K562 (cell line): ENCODE measurements around the gene RBM19. TPM values are rescaled to one million over a fixed set of nuclear protein-coding genes. Genes with fewer than 3 reads are reported as not detected.
A peak's percentile ranks its signal among the peaks of the same experiment; 100 is the strongest.

ENCODE experiments used
- CCAR2 ChIP-seq: fragments of 200-400 bp; formaldehyde crosslinking; IDR thresholded peaks from 2 replicates; pipeline ENCODE4 v1.6.1; 2017; ENCODE audit warnings: mild to moderate bottlenecking, low read depth, low read length
- CTCFL ChIP-seq: IDR thresholded peaks from 2 replicates; pipeline ENCODE4 v1.6.1; 2011; ENCODE audit warnings: borderline replicate concordance, low read depth, mild to moderate bottlenecking, moderate library complexity, low read length; ENCODE audit not compliant: insufficient read depth, poor library complexity, severe bottlenecking
- JUN ChIP-seq, 2 experiments: sonication (generic) in 1 of 2; formaldehyde crosslinking in 1 of 2; IDR thresholded peaks; 2 replicates each; pipeline versions ENCODE4 v1.6.1 to v1.8.0; 2012 to 2022; ENCODE audit warnings: borderline replicate concordance in 2 of 2, mild to moderate bottlenecking in 2 of 2, improper control_type of control experiment in 1 of 2, low read depth in 1 of 2, low read length in 1 of 2, missing genetic modification reagents in 1 of 2
- MTA3 ChIP-seq: fragments of 450-650 bp; formaldehyde crosslinking; IDR thresholded peaks from 2 replicates; pipeline ENCODE4 v1.6.1; 2017; ENCODE audit warnings: mild to moderate bottlenecking, borderline replicate concordance
- POLR2B ChIP-seq: fragments of 450-650 bp; IDR thresholded peaks from 2 replicates; pipeline ENCODE4 v1.6.1; 2018; ENCODE audit warnings: low read depth; ENCODE audit not compliant: partially characterized antibody
- TCF7 ChIP-seq: sonication (generic); IDR thresholded peaks from 2 replicates; pipeline ENCODE4 v1.6.1; 2016; ENCODE audit warnings: antibody characterized with exemption, borderline replicate concordance
- ZNF146 ChIP-seq: IDR thresholded peaks from one replicate; pipeline ENCODE4 v1.6.1; 2018; ENCODE audit warnings: missing compliant biosample characterization; ENCODE audit not compliant: unreplicated experiment
- ZNF318 ChIP-seq, 2 experiments: fragments of 450-650 bp; IDR thresholded peaks; 2 replicates each; pipeline ENCODE4 v1.6.1; 2016; ENCODE audit warnings: mild to moderate bottlenecking in 2 of 2, borderline replicate concordance in 1 of 2, low read depth in 1 of 2, moderate library complexity in 1 of 2
- ZNF518B ChIP-seq: fragments of 250-450 bp; sonication (Bioruptor Pico); IDR thresholded peaks from 2 replicates; pipeline ENCODE4 v1.5.0; 2021; ENCODE audit warnings: mild to moderate bottlenecking, moderate library complexity
- polyA plus RNA-seq, 8 experiments: library from polyadenylated mRNA; depleted of rRNA in 4 of 8; stranded (reverse) in 5 of 8; unstranded in 3 of 8; fragments of >200 nt; fragmentation: Nextera tagmentation in 2 of 8; fragmentation: Illumina TruSeq in 1 of 8; extraction: Ambion mirVana in 2 of 8; extraction: Trizol in 1 of 8; gene quantifications; 2 replicates each; pipeline versions ENCODE4 v1.2.1 to v1.2.3, GENCODE V29; 2011 to 2014; ENCODE audit warnings: inconsistent platforms in 1 of 8, missing spikeins in 1 of 8
- total RNA-seq, 7 experiments: library from RNA; depleted of rRNA in 6 of 7; stranded (reverse); fragments of >200 nt in 6 of 7; fragmentation: Illumina TruSeq in 2 of 7; extraction: Trizol in 2 of 7; gene quantifications; 2 replicates each; pipeline versions ENCODE4 v1.2.1 to v1.2.3, GENCODE V29; 2011 to 2021; ENCODE audit warnings: low replicate concordance in 1 of 7

RBM19 gene
- total and polyA plus RNA-seq, 9 of the 15 experiments (the other 6 are each of a cell fraction or from before 2014, with no cell fraction given) = 16.0 to 58.4 (median 37.9) TPM

- no peak for TF ChIP-seq CCAR2
- TF ChIP-seq MTA3 = no peak
- no peak for TF ChIP-seq ZNF146 (CRISPR knock-in tag)
- no peak for TF ChIP-seq TCF7
- peak; percentile 20 for TF ChIP-seq CTCFL
- TF ChIP-seq POLR2B = no peak
- TF ChIP-seq ZNF318 (IDR thresholded peaks at IDR 0.05; ENCODE audit: borderline replicate concordance in 1 of 2, low read depth in 1 of 2) = no peak
- no peak for TF ChIP-seq JUN (IDR thresholded peaks at IDR 0.05; ENCODE audit: borderline replicate concordance, low read depth, low read length)
- no peak for TF ChIP-seq JUN (CRISPR knock-in tag; IDR thresholded peaks at IDR 0.05; ENCODE audit: borderline replicate concordance)
- TF ChIP-seq ZNF518B = no peak
Observed at GRCh38 chr12:113955109-113955970, 10.8 kb downstream of the RBM19 start (continued).
